ENCODE results near the gene ITGA7. TPM values are rescaled to one million over a fixed set of nuclear protein-coding genes. Genes with fewer than 3 reads are reported as not detected.

The ITGA7 gene
- total and polyA plus RNA-seq, 2 of the 4 experiments (the other 2 are of a cell fraction) = 3.9 to 15.7 TPM

- H3K14ac ChIP-seq (replicated peaks; ENCODE audit: low read depth, low read length) = no peak overlapping the region
- no CpG with 5 or more reads among the region's 3 CpGs for WGBS, 2 experiments (ENCODE audit: extremely low coverage in 2 of 2, insufficient read length in 1 of 2)
- intact Hi-C loops (cut with micrococcal nuclease) = no loop called here
- TF ChIP-seq FOS (IDR thresholded peaks at IDR 0.05; ENCODE audit: low read depth, low read length) (no peak), NFE2L2 (IDR thresholded peaks at IDR 0.05; ENCODE audit: low read depth, low read length) (no peak), RAD21 (IDR thresholded peaks at IDR 0.05; ENCODE audit: low read length) (no peak), ELK1 (IDR thresholded peaks at IDR 0.05; ENCODE audit: borderline replicate concordance, low read depth, low read length) (no peak), CTCF (conservative IDR thresholded peaks at IDR 0.05; ENCODE audit: low read depth, low read length) (no peak), MXI1 (IDR thresholded peaks at IDR 0.05; ENCODE audit: borderline replicate concordance, low read depth, low read length) (no peak), USF2 (IDR thresholded peaks at IDR 0.05; ENCODE audit: low read depth, low read length) (no peak), POLR2A (IDR thresholded peaks at IDR 0.05; ENCODE audit: low read depth, low read length) (no peak), CHD1 (IDR thresholded peaks at IDR 0.05; ENCODE audit: low read depth, low read length) (no peak)
- H2BK5ac ChIP-seq (ENCODE audit: low read depth, low read length, poor library complexity, severe bottlenecking) = no peak overlapping the region
- no peak overlapping the region for H3K4me3 ChIP-seq (ENCODE audit: insufficient read depth, low read depth, low read length)
- no TSS peak for BruUV-seq (replicated peaks)
- no peak overlapping the region for H3K27ac ChIP-seq (ENCODE audit: insufficient read depth, low read length)
- H2BK120ac ChIP-seq (ENCODE audit: low read depth, low read length) = no peak overlapping the region
- POLR2A ChIA-PET (ENCODE audit: unreplicated experiment) = no interaction called here
- no peak overlapping the region for H4K8ac ChIP-seq (ENCODE audit: low read depth in 2 of 2, low read length in 2 of 2)
- no peaks in the 10 kb centered on the region for H3K79me1 ChIP-seq (ENCODE audit: low read depth in 1 of 2, low read length in 2 of 2)
- H2AK5ac ChIP-seq (ENCODE audit: low read depth, low read length) = no peak overlapping the region
- H3K4ac ChIP-seq (ENCODE audit: low read depth, low read length) = no peak overlapping the region
- no peak overlapping the region for H2AFZ ChIP-seq (replicated peaks; ENCODE audit: low read length, poor library complexity)
- H2BK20ac ChIP-seq (ENCODE audit: low read depth, low read length) = no peak overlapping the region
- H3K4me2 ChIP-seq (ENCODE audit: low read depth, low read length) = no peak overlapping the region
- H3K36me3 ChIP-seq (ENCODE audit: control insufficient read depth, insufficient read depth, low read length) = no peaks in the 10 kb centered on the region
- no peak overlapping the region for H4K91ac ChIP-seq (ENCODE audit: insufficient read depth, low read depth, low read length)
- H4K20me1 ChIP-seq (ENCODE audit: insufficient read depth, low read length) = no peaks in the 10 kb centered on the region
- in situ Hi-C loops (cut with MboI; ENCODE audit: low sequenced_read_pairs) = no loop called here
- H4K5ac ChIP-seq (ENCODE audit: low read depth, low read length) = no peak overlapping the region
- no peak overlapping the region for H3K18ac ChIP-seq (ENCODE audit: low read depth, low read length)
- no peaks in the 10 kb centered on the region for H3K9me3 ChIP-seq (ENCODE audit: control insufficient read depth, insufficient read depth, low read length)
- CTCF ChIA-PET = no interaction called here
- peaks cover 7% of the 10 kb centered on the region for H3K27me3 ChIP-seq (ENCODE audit: control insufficient read depth, insufficient read depth, low read length)
- no peak overlapping the region for H2BK15ac ChIP-seq (ENCODE audit: low read depth, low read length)
- H3K4me1 ChIP-seq (ENCODE audit: control insufficient read depth, insufficient read depth, low read length) = no peaks in the 10 kb centered on the region
- H3K9ac ChIP-seq (ENCODE audit: low read depth, low read length) = no peak overlapping the region
- H2AK9ac ChIP-seq (replicated peaks; ENCODE audit: low read depth, low read length, poor library complexity) = no peak overlapping the region
- ATAC-seq (ENCODE audit: low read depth) = no peak
- H3K23ac ChIP-seq (ENCODE audit: low read depth, low read length) = no peak overlapping the region
- DNase-seq = no peak
- dilution Hi-C loops (cut with HindIII; ENCODE audit: low sequenced_read_pairs, unreplicated experiment) = no loop called here
- no peaks in the 10 kb centered on the region for H3K9me1 ChIP-seq (ENCODE audit: insufficient read depth, low read length)
- H3K56ac ChIP-seq (ENCODE audit: extremely low read depth, insufficient read depth, low read length) = no peak overlapping the region
Measured at GRCh38 chr12:55652352-55652751, 55.4 kb downstream of the ITGA7 start.

All from IMR-90 (cell line).